HepG2 (cell line): ENCODE measurements around the gene RNASE7. TPM values are rescaled to one million over a fixed set of nuclear protein-coding genes. Genes with fewer than 3 reads are reported as not detected.

ENCODE experiments used
- CENPT ChIP-seq: sonication (generic); formaldehyde crosslinking; IDR thresholded peaks from 2 replicates; pipeline ENCODE4 v1.8.0; 2022; ENCODE audit warnings: low read depth, mild to moderate bottlenecking, moderate library complexity, missing genetic modification reagents
- KDM6A ChIP-seq: IDR thresholded peaks from 2 replicates; pipeline ENCODE4 v1.6.1; 2016; ENCODE audit warnings: low read depth
- KIAA2018 ChIP-seq: sonication (generic); formaldehyde crosslinking; IDR thresholded peaks from 2 replicates; pipeline ENCODE4 v1.5.0; 2020; ENCODE audit warnings: mild to moderate bottlenecking, missing genetic modification reagents, borderline replicate concordance
- MAFF ChIP-seq: IDR thresholded peaks from 2 replicates; pipeline ENCODE4 v1.6.1; 2011; ENCODE audit warnings: low read depth, low read length, improper control_type of control experiment
- PITX1 ChIP-seq: sonication (generic); formaldehyde crosslinking; IDR thresholded peaks from 2 replicates; pipeline ENCODE4 v1.5.1; 2020; ENCODE audit warnings: mild to moderate bottlenecking, missing genetic modification reagents
- PREB ChIP-seq: sonication (generic); formaldehyde crosslinking; IDR thresholded peaks from 2 replicates; pipeline ENCODE4 v1.4.0; 2020; ENCODE audit warnings: missing genetic modification reagents
- RNF2 ChIP-seq: fragments of 450-650 bp; conservative IDR thresholded peaks from 2 replicates; pipeline ENCODE4 v1.6.1; 2016; ENCODE audit warnings: low read depth
- SP4 ChIP-seq: sonication (generic); formaldehyde crosslinking; IDR thresholded peaks from 2 replicates; pipeline ENCODE4 v1.8.1; 2023; ENCODE audit warnings: mild to moderate bottlenecking, missing genetic modification reagents
- U2AF2 ChIP-seq: fragments of 200-400 bp; formaldehyde crosslinking; IDR thresholded peaks from 2 replicates; pipeline ENCODE4 v1.6.1; 2017; ENCODE audit warnings: low read depth, mild to moderate bottlenecking, low read length
- ZFP62 ChIP-seq: sonication (generic); formaldehyde crosslinking; IDR thresholded peaks from 2 replicates; pipeline ENCODE4 v1.4.0; 2020; ENCODE audit warnings: missing genetic modification reagents
- ZNF260 ChIP-seq: sonication (generic); formaldehyde crosslinking; IDR thresholded peaks from 2 replicates; pipeline ENCODE4 v1.4.0; 2020; ENCODE audit warnings: missing genetic modification reagents, low read depth, mild to moderate bottlenecking, borderline replicate concordance
- ZNF496 ChIP-seq: sonication (generic); formaldehyde crosslinking; IDR thresholded peaks from 2 replicates; pipeline ENCODE4 v1.8.1; 2023; ENCODE audit warnings: mild to moderate bottlenecking, moderate library complexity, missing genetic modification reagents; ENCODE audit not compliant: insufficient replicate concordance
- ZNF557 ChIP-seq: sonication (generic); formaldehyde crosslinking; IDR thresholded peaks from 2 replicates; pipeline ENCODE4 v1.4.0; 2020; ENCODE audit warnings: missing genetic modification reagents
- polyA plus RNA-seq, 8 experiments: library from polyadenylated mRNA; depleted of rRNA in 3 of 8; stranded (reverse) in 7 of 8; unstranded in 1 of 8; fragments of >200 nt; fragmentation: Illumina TruSeq in 4 of 8; extraction: Trizol in 4 of 8; gene quantifications; 2 replicates each; pipeline versions ENCODE4 v1.2.1 to v1.2.3, GENCODE V29; 2011 to 2016; ENCODE audit warnings: low read depth in 4 of 8, missing spikeins in 1 of 8, mixed read lengths in 1 of 8; ENCODE audit not compliant: insufficient read depth in 1 of 8
- total RNA-seq, 5 experiments: library from RNA; depleted of rRNA; stranded (reverse); fragments of >200 nt; fragmentation: Illumina TruSeq; extraction: Trizol; gene quantifications; 2 replicates each; pipeline ENCODE4 v1.2.3, GENCODE V29; 2016; ENCODE audit warnings: low read depth in 1 of 5
- TF ChIP-seq, protein P1 (sequence below): sonication (generic); formaldehyde crosslinking; IDR thresholded peaks from 2 replicates; pipeline ENCODE4 v1.4.0; 2020; ENCODE audit warnings: missing genetic modification reagents
- TF ChIP-seq, protein P2 (sequence below): sonication (generic); formaldehyde crosslinking; IDR thresholded peaks from 2 replicates; pipeline ENCODE4 v1.5.0; 2020; ENCODE audit warnings: mild to moderate bottlenecking, low read depth, missing genetic modification reagents, borderline replicate concordance
- TF ChIP-seq, protein P3 (sequence below): IDR thresholded peaks from 2 replicates; pipeline ENCODE4 v1.6.1; 2018; ENCODE audit warnings: missing genetic modification reagents

RNASE7 gene
- total and polyA plus RNA-seq, 2 of the 13 experiments (the other 11 are each of a cell fraction or from before 2014, with no cell fraction given) = 0.04 TPM; not detected in 1

DNA sequence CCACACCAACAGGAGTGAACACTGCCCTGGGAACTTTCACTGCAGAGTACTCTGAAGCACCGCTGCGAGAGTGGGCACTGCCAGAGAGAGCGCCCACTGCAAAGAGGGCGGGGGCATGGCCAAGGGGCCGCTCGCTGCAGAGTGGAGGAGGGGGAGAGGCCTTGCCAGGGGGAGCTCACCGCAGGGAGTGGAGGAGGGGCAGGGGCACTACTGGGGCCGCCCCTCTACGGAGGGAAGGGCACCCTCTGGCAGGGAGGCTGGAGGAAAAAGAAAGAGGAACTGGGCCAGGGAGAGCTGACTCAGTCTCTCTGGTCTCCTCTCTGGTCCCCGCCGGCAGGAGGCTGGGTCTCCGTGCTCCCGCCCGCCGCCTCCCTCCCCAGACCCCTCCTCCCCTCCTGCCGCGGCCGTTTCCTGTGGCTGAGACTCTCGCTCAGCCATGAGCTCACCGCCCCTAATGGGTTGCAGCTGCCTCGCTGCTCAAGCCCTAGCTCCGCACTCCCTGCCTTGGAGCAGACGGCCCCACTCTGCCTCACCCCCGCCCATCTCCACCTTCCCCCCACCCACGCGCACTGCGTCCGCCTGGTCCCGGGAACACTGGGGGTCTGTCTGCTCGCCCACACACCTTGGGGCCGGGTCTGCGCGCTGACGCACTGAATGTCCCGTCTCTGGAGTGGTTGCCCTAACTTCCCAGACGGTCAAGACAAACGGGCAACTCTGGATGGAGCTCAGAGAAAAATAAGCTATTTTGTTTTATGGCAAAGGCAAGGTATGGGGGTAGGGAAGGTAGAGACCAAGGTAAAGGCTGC is 29.3 kb downstream of the RNASE7 start (continued):
- TF ChIP-seq PREB = no peak
- TF ChIP-seq ZNF260 (CRISPR knock-in tag) = no peak
- TF ChIP-seq PITX1 (CRISPR knock-in tag) = no peak; the same call in 1 of the 2 replicates
- TF ChIP-seq, protein P1, sequence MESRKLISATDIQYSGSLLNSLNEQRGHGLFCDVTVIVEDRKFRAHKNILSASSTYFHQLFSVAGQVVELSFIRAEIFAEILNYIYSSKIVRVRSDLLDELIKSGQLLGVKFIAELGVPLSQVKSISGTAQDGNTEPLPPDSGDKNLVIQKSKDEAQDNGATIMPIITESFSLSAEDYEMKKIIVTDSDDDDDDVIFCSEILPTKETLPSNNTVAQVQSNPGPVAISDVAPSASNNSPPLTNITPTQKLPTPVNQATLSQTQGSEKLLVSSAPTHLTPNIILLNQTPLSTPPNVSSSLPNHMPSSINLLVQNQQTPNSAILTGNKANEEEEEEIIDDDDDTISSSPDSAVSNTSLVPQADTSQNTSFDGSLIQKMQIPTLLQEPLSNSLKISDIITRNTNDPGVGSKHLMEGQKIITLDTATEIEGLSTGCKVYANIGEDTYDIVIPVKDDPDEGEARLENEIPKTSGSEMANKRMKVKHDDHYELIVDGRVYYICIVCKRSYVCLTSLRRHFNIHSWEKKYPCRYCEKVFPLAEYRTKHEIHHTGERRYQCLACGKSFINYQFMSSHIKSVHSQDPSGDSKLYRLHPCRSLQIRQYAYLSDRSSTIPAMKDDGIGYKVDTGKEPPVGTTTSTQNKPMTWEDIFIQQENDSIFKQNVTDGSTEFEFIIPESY (CRISPR knock-in tag) = no peak; the same call in 1 of the 2 replicates
- TF ChIP-seq, protein P2, sequence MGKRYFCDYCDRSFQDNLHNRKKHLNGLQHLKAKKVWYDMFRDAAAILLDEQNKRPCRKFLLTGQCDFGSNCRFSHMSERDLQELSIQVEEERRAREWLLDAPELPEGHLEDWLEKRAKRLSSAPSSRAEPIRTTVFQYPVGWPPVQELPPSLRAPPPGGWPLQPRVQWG = no peak
- TF ChIP-seq MAFF = no peak
- TF ChIP-seq KDM6A = no peak
- no peak for TF ChIP-seq ZFP62 (CRISPR knock-in tag)
- no peak for TF ChIP-seq ZNF557
- TF ChIP-seq SP4 (CRISPR knock-in tag) = peak; percentile 69; the same call in 1 of the 2 replicates
- TF ChIP-seq KIAA2018 (CRISPR knock-in tag) = no peak
- TF ChIP-seq CENPT (CRISPR knock-in tag) = no peak
- no peak for TF ChIP-seq U2AF2
- TF ChIP-seq RNF2 = no peak
- TF ChIP-seq, protein P3, sequence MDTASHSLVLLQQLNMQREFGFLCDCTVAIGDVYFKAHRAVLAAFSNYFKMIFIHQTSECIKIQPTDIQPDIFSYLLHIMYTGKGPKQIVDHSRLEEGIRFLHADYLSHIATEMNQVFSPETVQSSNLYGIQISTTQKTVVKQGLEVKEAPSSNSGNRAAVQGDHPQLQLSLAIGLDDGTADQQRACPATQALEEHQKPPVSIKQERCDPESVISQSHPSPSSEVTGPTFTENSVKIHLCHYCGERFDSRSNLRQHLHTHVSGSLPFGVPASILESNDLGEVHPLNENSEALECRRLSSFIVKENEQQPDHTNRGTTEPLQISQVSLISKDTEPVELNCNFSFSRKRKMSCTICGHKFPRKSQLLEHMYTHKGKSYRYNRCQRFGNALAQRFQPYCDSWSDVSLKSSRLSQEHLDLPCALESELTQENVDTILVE = no peak
- no peak for TF ChIP-seq ZNF496 (CRISPR knock-in tag)
